Activated CD4-positive, alpha-beta memory T cell treated with anti-CD3 and anti-CD28 coated beads, Interleukin-2, amount 10 ng/mL, durations not matched to agents 7 days and 5 days (primary cell): ENCODE measurements around the gene SLC9A8. TPM values are rescaled to one million over a fixed set of nuclear protein-coding genes. Genes with fewer than 3 reads are reported as not detected.
A peak's percentile ranks its signal among the peaks of the same experiment; 100 is the strongest.

Experiments used
- CTCF ChIA-PET: fragments of 350-600 bp; sonication (Branson Sonifier 250); formaldehyde crosslinking; loops from one replicate; lab custom pipeline; 2021; ENCODE audit warnings: antibody characterized with exemption, inconsistent platforms; lab: Charles Lee
- POLR2A ChIA-PET: fragments of 350-600 bp; sonication (Branson Sonifier 250); formaldehyde crosslinking; loops from one replicate; lab custom pipeline; 2021; ENCODE audit warnings: antibody characterized with exemption; lab: Charles Lee
- DNase-seq: peaks from one replicate; pipeline ENCODE4 v3.0.0-alpha.2; 2020
- H3K27ac Mint-ChIP-seq: one replicate; pipeline ENCODE4 v1.8.0; 2021; ENCODE audit warnings: mild to moderate bottlenecking, mixed read lengths
- H3K27me3 Mint-ChIP-seq: one replicate; pipeline ENCODE4 v1.8.0; 2021; ENCODE audit warnings: mixed read lengths
- H3K36me3 Mint-ChIP-seq: one replicate; pipeline ENCODE4 v1.8.0; 2021; ENCODE audit warnings: low read depth, mixed read lengths
- H3K4me1 Mint-ChIP-seq: one replicate; pipeline ENCODE4 v1.8.0; 2021; ENCODE audit warnings: mixed read lengths
- H3K4me3 Mint-ChIP-seq: one replicate; pipeline ENCODE4 v1.8.0; 2021; ENCODE audit warnings: mild to moderate bottlenecking, mixed read lengths
- H3K9me3 Mint-ChIP-seq: one replicate; pipeline ENCODE4 v1.8.0; 2021; ENCODE audit warnings: mixed read lengths
- total RNA-seq, 2 experiments: library from RNA; stranded (reverse); gene quantifications; one replicate each; pipeline ENCODE4 v1.2.3, GENCODE V29; 2021

The SLC9A8 gene
- total RNA-seq, 2 experiments from 2014 or later = 18.0 to 21.0 TPM

- H3K27ac Mint-ChIP-seq = peak overlapping the region; percentile 100
- peak overlapping the region; percentile 99 for H3K4me3 Mint-ChIP-seq
- no peaks in the 10 kb centered on the region for H3K27me3 Mint-ChIP-seq
- POLR2A ChIA-PET = interaction anchor here (1.0 to 3.3 kb wide), 5 partner anchors 21 to 379 kb away, joined by 3 to 26 read pairs (median 3); partner anchors contain the start of gene RNF114
- H3K4me1 Mint-ChIP-seq = peaks cover 38% of the 10 kb centered on the region
- DNase-seq = no peak
- CTCF ChIA-PET = interaction anchor here (0.8 to 3.0 kb wide), 5 partner anchors 11 to 373 kb away, joined by 4 to 9 read pairs (median 4); no protein-coding TSS in a partner anchor
- no peaks in the 10 kb centered on the region for H3K9me3 Mint-ChIP-seq
- peaks cover 3% of the 10 kb centered on the region for H3K36me3 Mint-ChIP-seq
Measured at GRCh38 chr20:49915118-49915379, 102.4 kb downstream of the SLC9A8 start.

- no peaks in the 10 kb centered on the region for H3K27me3 Mint-ChIP-seq
Measured at GRCh38 chr20:49915380-49916145, 102.9 kb downstream of the SLC9A8 start, which contains the start of gene SPATA2. Gene SPATA2, minus strand, starts transcription at chr20:49915529. Its CDS starts 7,039 bp downstream, at chr20:49908490.

GRCh38 chr20:49916146-49917002 is 103.7 kb downstream of the SLC9A8 start:
- peaks cover 38% of the 10 kb centered on the region for H3K4me1 Mint-ChIP-seq
- H3K27ac Mint-ChIP-seq = peak overlapping the region; percentile 100
- no peaks in the 10 kb centered on the region for H3K27me3 Mint-ChIP-seq
- no peaks in the 10 kb centered on the region for H3K9me3 Mint-ChIP-seq
- H3K36me3 Mint-ChIP-seq = no peaks in the 10 kb centered on the region
- peak overlapping the region; percentile 99 for H3K4me3 Mint-ChIP-seq
- CTCF ChIA-PET = interaction anchor here (0.6 to 1.7 kb wide), 15 partner anchors 10 to 382 kb away, joined by 3 to 9 read pairs (median 4); partner anchors contain the start of gene RNF114
- POLR2A ChIA-PET = interaction anchor here (0.8 to 3.3 kb wide), 7 partner anchors 12 to 322 kb away, joined by 3 to 26 read pairs (median 5); partner anchors contain the start of gene RNF114
- DNase-seq = no peak

More at GRCh38 chr20:49915380-49916145, 102.9 kb downstream of the SLC9A8 start, which contains the start of gene SPATA2:
- H3K9me3 Mint-ChIP-seq = no peaks in the 10 kb centered on the region
- peak within 1 kb of the TSS; percentile 100 for H3K27ac Mint-ChIP-seq
- ChIA-PET CTCF (interaction anchor here (0.6 to 3.0 kb wide), 14 partner anchors 9 to 381 kb away, joined by 3 to 9 read pairs (median 4); no protein-coding TSS in a partner anchor), POLR2A (interaction anchor here (0.8 to 3.3 kb wide), 8 partner anchors 11 to 321 kb away, joined by 3 to 26 read pairs (median 4); partner anchors contain the start of gene RNF114)
- H3K4me1 Mint-ChIP-seq = peaks cover 38% of the 10 kb centered on the region
- no peaks in the 10 kb centered on the region for H3K36me3 Mint-ChIP-seq
- peak; percentile 93 for DNase-seq
- peak within 1 kb of the TSS; percentile 99 for H3K4me3 Mint-ChIP-seq

- no peak for DNase-seq
- no peaks in the 10 kb centered on the region for H3K9me3 Mint-ChIP-seq
- ChIA-PET POLR2A (no interaction called here), CTCF (interaction anchor here (0.9 kb wide), 1 partner anchor 12 kb away, joined by 3 read pairs; no protein-coding TSS in a partner anchor)
- H3K27ac Mint-ChIP-seq = no peak overlapping the region
- H3K4me3 Mint-ChIP-seq = no peak overlapping the region
- peaks cover 1% of the 10 kb centered on the region for H3K27me3 Mint-ChIP-seq
- H3K36me3 Mint-ChIP-seq = no peaks in the 10 kb centered on the region
- peaks cover 30% of the 10 kb centered on the region for H3K4me1 Mint-ChIP-seq
Measured at GRCh38 chr20:49918446-49918845, 105.8 kb downstream of the SLC9A8 start.

GRCh38 chr20:49919009-49919408 is 106.4 kb downstream of the SLC9A8 start:
- peaks cover 1% of the 10 kb centered on the region for H3K27me3 Mint-ChIP-seq

GRCh38 chr20:49919461-49919860 is 106.8 kb downstream of the SLC9A8 start:
- no peak for DNase-seq
- POLR2A ChIA-PET = no interaction called here
- CTCF ChIA-PET = interaction anchor here (0.9 kb wide), 1 partner anchor 11 kb away, joined by 3 read pairs; no protein-coding TSS in a partner anchor
- Mint-ChIP-seq H3K4me1 (peaks cover 20% of the 10 kb centered on the region), H3K36me3 (no peaks in the 10 kb centered on the region), H3K27me3 (peaks cover 1% of the 10 kb centered on the region), H3K4me3 (no peak overlapping the region), H3K27ac (no peak overlapping the region), H3K9me3 (no peaks in the 10 kb centered on the region)

More at GRCh38 chr20:49919009-49919408, 106.4 kb downstream of the SLC9A8 start:
- CTCF ChIA-PET = interaction anchor here (0.9 kb wide), 1 partner anchor 12 kb away, joined by 3 read pairs; no protein-coding TSS in a partner anchor
- no peaks in the 10 kb centered on the region for H3K9me3 Mint-ChIP-seq
- no peak overlapping the region for H3K4me3 Mint-ChIP-seq
- DNase-seq = no peak
- POLR2A ChIA-PET = no interaction called here
- H3K27ac Mint-ChIP-seq = no peak overlapping the region
- no peaks in the 10 kb centered on the region for H3K36me3 Mint-ChIP-seq
- peaks cover 24% of the 10 kb centered on the region for H3K4me1 Mint-ChIP-seq

GRCh38 chr20:49924247-49924646 is 111.6 kb downstream of the SLC9A8 start:
- Mint-ChIP-seq H3K4me1 (peaks cover 8% of the 10 kb centered on the region), H3K9me3 (no peaks in the 10 kb centered on the region), H3K27me3 (peaks cover 7% of the 10 kb centered on the region), H3K27ac (no peak overlapping the region), H3K4me3 (no peak overlapping the region), H3K36me3 (no peaks in the 10 kb centered on the region)
- DNase-seq = no peak
- ChIA-PET POLR2A (no interaction called here), CTCF (interaction anchor here (0.6 to 1.0 kb wide), 3 partner anchors 11 to 474 kb away, joined by 3 to 7 read pairs (median 3); no protein-coding TSS in a partner anchor)

- H3K36me3 Mint-ChIP-seq = no peaks in the 10 kb centered on the region
- H3K27me3 Mint-ChIP-seq = peaks cover 9% of the 10 kb centered on the region
- DNase-seq = no peak
- no peak overlapping the region for H3K27ac Mint-ChIP-seq
- CTCF ChIA-PET = interaction anchor here (0.6 to 1.1 kb wide), 2 partner anchors 9 to 159 kb away, joined by 3 to 5 read pairs; no protein-coding TSS in a partner anchor
- H3K9me3 Mint-ChIP-seq = no peaks in the 10 kb centered on the region
- no peak overlapping the region for H3K4me3 Mint-ChIP-seq
- POLR2A ChIA-PET = no interaction called here
- peaks cover 8% of the 10 kb centered on the region for H3K4me1 Mint-ChIP-seq
Measured at GRCh38 chr20:49925901-49926454, 113.3 kb downstream of the SLC9A8 start.

- peak; percentile 81 for DNase-seq
- Mint-ChIP-seq H3K4me1 (peaks cover 8% of the 10 kb centered on the region), H3K9me3 (no peaks in the 10 kb centered on the region), H3K27ac (no peak overlapping the region), H3K4me3 (no peak overlapping the region), H3K27me3 (peaks cover 7% of the 10 kb centered on the region), H3K36me3 (no peaks in the 10 kb centered on the region)
- POLR2A ChIA-PET = no interaction called here
- CTCF ChIA-PET = interaction anchor here (0.9 to 1.0 kb wide), 2 partner anchors 8 to 387 kb away, joined by 3 to 6 read pairs; partner anchors contain the start of gene RNF114
Measured at GRCh38 chr20:49928411-49929141, 115.9 kb downstream of the SLC9A8 start.

- Mint-ChIP-seq H3K27ac (no peak overlapping the region), H3K9me3 (no peaks in the 10 kb centered on the region), H3K4me3 (no peak overlapping the region), H3K36me3 (no peaks in the 10 kb centered on the region), H3K27me3 (peaks cover 7% of the 10 kb centered on the region), H3K4me1 (peaks cover 13% of the 10 kb centered on the region)
- no peak for DNase-seq
- CTCF ChIA-PET = no interaction called here
- POLR2A ChIA-PET = no interaction called here
Measured at GRCh38 chr20:49929142-49929494, 116.5 kb downstream of the SLC9A8 start.

- POLR2A ChIA-PET = interaction anchor here (0.7 to 2.4 kb wide), 13 partner anchors 11 to 606 kb away, joined by 3 to 26 read pairs (median 3); partner anchors contain the start of genes SLC9A8, SPATA2 and UBE2V1
- peaks cover 46% of the 10 kb centered on the region for H3K4me1 Mint-ChIP-seq
- H3K27ac Mint-ChIP-seq = peak overlapping the region; percentile 40
- H3K9me3 Mint-ChIP-seq = no peaks in the 10 kb centered on the region
- H3K36me3 Mint-ChIP-seq = peaks cover 18% of the 10 kb centered on the region
- peaks cover under 1% of the 10 kb centered on the region for H3K27me3 Mint-ChIP-seq
- CTCF ChIA-PET = interaction anchor here (0.7 to 1.6 kb wide), 8 partner anchors 9 to 340 kb away, joined by 3 to 4 read pairs (median 3); partner anchors contain the start of genes PEDS1, SPATA2 and UBE2V1
- no peak for DNase-seq
- peak overlapping the region; percentile 91 for H3K4me3 Mint-ChIP-seq
Measured at GRCh38 chr20:49935746-49936152, 123.1 kb downstream of the SLC9A8 start.
